Endothelial cell (in vitro differentiated cells): Measurements from ENCODE around the gene HSPA4. TPM values are rescaled to one million over a fixed set of nuclear protein-coding genes. Genes with fewer than 3 reads are reported as not detected.
"Not testable (repeated sequence)": the region's sequence is repeated elsewhere in the genome, so short reads cannot be mapped to it uniquely, and the experiment has no call there.

Experiments
- DNase-seq: peaks from one replicate; pipeline ENCODE4 v3.0.0; 2021; ENCODE audit warnings: low spot score
- H3K27ac Mint-ChIP-seq: one replicate; pipeline ENCODE4 v1.8.0; 2021; ENCODE audit warnings: mixed read lengths, inconsistent platforms; ENCODE audit not compliant: unreplicated experiment
- H3K27me3 Mint-ChIP-seq: one replicate; pipeline ENCODE4 v1.8.0; 2021; ENCODE audit warnings: mild to moderate bottlenecking, moderate library complexity, mixed read lengths, inconsistent platforms; ENCODE audit not compliant: unreplicated experiment
- H3K36me3 Mint-ChIP-seq: one replicate; pipeline ENCODE4 v1.8.0; 2021; ENCODE audit warnings: mild to moderate bottlenecking, low read depth, mixed read lengths, inconsistent platforms; ENCODE audit not compliant: unreplicated experiment
- H3K4me1 Mint-ChIP-seq: one replicate; pipeline ENCODE4 v1.8.0; 2021; ENCODE audit warnings: mild to moderate bottlenecking, mixed read lengths, inconsistent platforms; ENCODE audit not compliant: unreplicated experiment
- H3K4me3 Mint-ChIP-seq: one replicate; pipeline ENCODE4 v1.8.0; 2021; ENCODE audit warnings: mild to moderate bottlenecking, mixed read lengths, inconsistent platforms; ENCODE audit not compliant: unreplicated experiment
- H3K9me3 Mint-ChIP-seq: one replicate; pipeline ENCODE4 v1.8.0; 2021; ENCODE audit warnings: mixed read lengths, inconsistent platforms; ENCODE audit not compliant: unreplicated experiment
- total RNA-seq: library from RNA; stranded (reverse); fragmentation: NEBNext Ultra II Directional; extraction: Animal tissue kit (Norgen Biotek cat#: 25700); gene quantifications from one replicate; pipeline ENCODE4 v1.2.1, GENCODE V29; 2021; ENCODE audit not compliant: unreplicated experiment
- TF ChIP-seq, protein P1 (sequence below): fragments of 200-600 bp; sonication (generic); IDR thresholded peaks from one replicate; pipeline ENCODE4 v1.5.0; 2021; ENCODE audit warnings: antibody characterized with exemption; ENCODE audit not compliant: unreplicated experiment

The HSPA4 gene
- total RNA-seq, 1 donor from 2014 or later = 162 TPM

DNA sequence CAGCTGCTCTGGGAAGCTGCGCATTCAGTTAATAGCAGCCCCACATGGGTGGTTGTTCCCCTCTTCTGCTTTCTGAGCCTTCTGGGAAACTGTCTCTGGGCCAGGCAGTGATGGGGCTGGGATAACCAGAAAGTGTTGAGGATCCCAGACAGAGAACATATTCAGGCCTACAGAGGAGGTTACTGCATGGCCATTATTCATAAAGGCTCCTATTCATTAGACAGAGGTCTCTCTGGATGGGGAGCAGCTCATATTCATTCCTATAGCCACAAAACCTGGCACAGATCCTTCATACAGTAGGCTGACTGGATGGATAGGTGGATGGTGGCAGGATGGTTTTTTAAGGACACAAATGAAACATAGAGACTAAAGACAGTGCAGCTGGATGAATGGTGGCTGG lies 76.3 kb downstream of the HSPA4 start:
- TF ChIP-seq, protein P1, sequence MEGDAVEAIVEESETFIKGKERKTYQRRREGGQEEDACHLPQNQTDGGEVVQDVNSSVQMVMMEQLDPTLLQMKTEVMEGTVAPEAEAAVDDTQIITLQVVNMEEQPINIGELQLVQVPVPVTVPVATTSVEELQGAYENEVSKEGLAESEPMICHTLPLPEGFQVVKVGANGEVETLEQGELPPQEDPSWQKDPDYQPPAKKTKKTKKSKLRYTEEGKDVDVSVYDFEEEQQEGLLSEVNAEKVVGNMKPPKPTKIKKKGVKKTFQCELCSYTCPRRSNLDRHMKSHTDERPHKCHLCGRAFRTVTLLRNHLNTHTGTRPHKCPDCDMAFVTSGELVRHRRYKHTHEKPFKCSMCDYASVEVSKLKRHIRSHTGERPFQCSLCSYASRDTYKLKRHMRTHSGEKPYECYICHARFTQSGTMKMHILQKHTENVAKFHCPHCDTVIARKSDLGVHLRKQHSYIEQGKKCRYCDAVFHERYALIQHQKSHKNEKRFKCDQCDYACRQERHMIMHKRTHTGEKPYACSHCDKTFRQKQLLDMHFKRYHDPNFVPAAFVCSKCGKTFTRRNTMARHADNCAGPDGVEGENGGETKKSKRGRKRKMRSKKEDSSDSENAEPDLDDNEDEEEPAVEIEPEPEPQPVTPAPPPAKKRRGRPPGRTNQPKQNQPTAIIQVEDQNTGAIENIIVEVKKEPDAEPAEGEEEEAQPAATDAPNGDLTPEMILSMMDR = no peak
- H3K27ac Mint-ChIP-seq = no peak overlapping the region
- DNase-seq = no peak
- peaks cover 5% of the 10 kb centered on the region for H3K27me3 Mint-ChIP-seq
- H3K4me1 Mint-ChIP-seq = peaks cover 5% of the 10 kb centered on the region
- no peaks in the 10 kb centered on the region for H3K36me3 Mint-ChIP-seq
- H3K9me3 Mint-ChIP-seq = no peaks in the 10 kb centered on the region
- H3K4me3 Mint-ChIP-seq = no peak overlapping the region

DNA sequence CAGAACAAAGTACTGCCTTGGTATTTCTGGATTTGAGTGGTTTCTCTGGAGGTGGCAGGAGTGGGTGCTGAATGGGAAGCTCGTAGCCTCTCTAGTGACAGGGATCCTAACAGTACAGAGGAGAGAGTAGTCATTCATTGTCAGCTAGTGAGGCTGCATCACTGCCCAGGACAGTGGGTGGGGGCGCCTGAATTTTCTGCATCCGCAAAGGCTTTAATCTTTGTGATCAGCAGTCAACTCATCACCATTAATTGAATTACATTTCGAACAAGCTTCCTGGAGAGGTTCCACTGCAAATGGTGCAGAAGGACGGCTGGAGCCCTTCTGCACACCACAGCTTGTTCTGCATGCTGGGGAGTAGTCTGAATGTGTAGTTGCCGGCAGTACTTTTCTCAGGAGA lies 77.5 kb downstream of the HSPA4 start:
- H3K4me1 Mint-ChIP-seq = peaks cover 5% of the 10 kb centered on the region
- H3K4me3 Mint-ChIP-seq = no peak overlapping the region
- no peaks in the 10 kb centered on the region for H3K36me3 Mint-ChIP-seq
- H3K27ac Mint-ChIP-seq = no peak overlapping the region
- no peak for DNase-seq
- TF ChIP-seq, protein P1 = no peak
- no peaks in the 10 kb centered on the region for H3K9me3 Mint-ChIP-seq
- peaks cover 3% of the 10 kb centered on the region for H3K27me3 Mint-ChIP-seq

DNA sequence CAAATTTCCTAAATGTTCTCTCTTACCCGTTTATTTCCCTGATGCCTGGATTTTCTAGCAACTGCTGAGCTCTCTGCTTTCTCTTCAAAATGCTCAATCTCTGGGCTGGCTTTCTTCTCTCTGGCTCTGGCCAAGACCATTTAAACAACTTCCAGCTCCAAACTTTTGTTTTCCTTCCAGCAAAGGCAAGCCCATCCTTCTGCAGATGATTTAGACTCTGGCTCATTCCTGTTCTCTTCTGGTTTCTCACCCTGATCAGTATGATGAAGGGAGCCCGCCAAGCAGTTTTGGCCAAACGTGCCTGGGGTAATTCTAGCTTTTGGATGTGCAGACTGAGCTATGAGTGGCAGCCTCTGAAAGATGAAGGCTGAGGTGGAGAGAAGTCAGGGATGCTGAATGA lies 78.1 kb downstream of the HSPA4 start:
- no peak overlapping the region for H3K27ac Mint-ChIP-seq
- peaks cover 5% of the 10 kb centered on the region for H3K4me1 Mint-ChIP-seq
- no peak for DNase-seq
- H3K27me3 Mint-ChIP-seq = peaks cover 3% of the 10 kb centered on the region
- H3K4me3 Mint-ChIP-seq = no peak overlapping the region
- no peaks in the 10 kb centered on the region for H3K36me3 Mint-ChIP-seq
- TF ChIP-seq, protein P1 = no peak
- no peaks in the 10 kb centered on the region for H3K9me3 Mint-ChIP-seq

DNA sequence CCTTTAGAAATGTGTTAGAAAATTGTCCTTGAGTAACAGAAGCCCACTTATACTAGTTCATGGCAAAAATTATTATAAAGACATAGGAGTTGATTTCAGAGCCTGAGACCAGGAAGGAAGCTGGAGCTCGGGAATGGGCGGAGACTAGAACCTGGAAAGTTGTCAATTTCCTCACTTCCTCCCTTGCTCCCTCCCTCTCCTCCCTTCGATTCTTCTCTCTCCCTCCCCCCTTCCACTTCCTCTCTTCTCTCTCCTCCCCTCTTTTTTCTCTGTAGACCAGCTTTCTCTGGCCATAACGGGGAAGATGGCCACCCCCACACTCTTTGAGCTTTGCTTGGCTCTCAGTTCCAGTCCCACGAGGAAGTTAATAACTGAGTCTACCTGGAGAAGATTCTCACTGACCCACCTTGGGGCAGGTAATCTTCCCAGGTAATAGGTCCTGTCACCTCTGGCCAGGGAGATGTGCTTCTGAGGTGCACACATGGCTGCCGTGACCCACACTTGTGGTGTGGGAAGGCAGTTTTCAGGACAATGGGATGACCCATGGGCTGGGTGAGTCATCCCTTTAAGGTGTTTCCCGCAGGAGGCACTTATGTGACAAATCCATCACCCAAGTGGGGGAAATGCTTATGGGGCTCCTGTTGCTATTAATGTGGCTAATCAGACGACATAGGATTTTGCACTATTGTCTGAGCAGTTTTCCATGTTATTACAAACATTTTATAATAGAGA lies 78.7 kb downstream of the HSPA4 start:
- no peaks in the 10 kb centered on the region for H3K9me3 Mint-ChIP-seq
- H3K4me3 Mint-ChIP-seq = no peak overlapping the region
- H3K27me3 Mint-ChIP-seq = peaks cover 3% of the 10 kb centered on the region
- TF ChIP-seq, protein P1 = no peak
- H3K27ac Mint-ChIP-seq = no peak overlapping the region
- no peaks in the 10 kb centered on the region for H3K36me3 Mint-ChIP-seq
- H3K4me1 Mint-ChIP-seq = peaks cover 5% of the 10 kb centered on the region
- DNase-seq = no peak

DNA sequence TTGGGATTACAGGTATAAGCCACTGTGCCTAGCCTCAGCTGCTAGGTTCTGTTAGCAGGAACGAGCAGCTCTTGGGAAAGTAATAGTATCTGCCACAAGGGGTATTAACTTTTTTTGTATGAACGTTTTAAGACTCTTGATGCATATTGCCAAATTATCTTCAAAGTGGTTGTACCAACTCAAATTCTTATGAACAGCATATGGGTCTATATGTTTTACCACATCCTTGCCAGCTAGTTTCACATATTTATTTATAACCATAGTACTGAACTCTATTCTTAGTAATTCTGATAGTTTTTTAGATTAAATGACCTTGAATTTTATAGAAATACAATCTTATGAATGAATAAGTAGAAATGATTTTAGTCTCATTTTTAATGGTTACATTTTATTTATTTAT lies 80.9 kb downstream of the HSPA4 start:
- Mint-ChIP-seq H3K27me3 (peaks cover 3% of the 10 kb centered on the region), H3K4me1 (peaks cover 5% of the 10 kb centered on the region), H3K9me3 (no peaks in the 10 kb centered on the region), H3K36me3 (no peaks in the 10 kb centered on the region), H3K4me3 (no peak overlapping the region), H3K27ac (no peak overlapping the region)
- no peak for DNase-seq
- TF ChIP-seq, protein P1 = no peak

DNA sequence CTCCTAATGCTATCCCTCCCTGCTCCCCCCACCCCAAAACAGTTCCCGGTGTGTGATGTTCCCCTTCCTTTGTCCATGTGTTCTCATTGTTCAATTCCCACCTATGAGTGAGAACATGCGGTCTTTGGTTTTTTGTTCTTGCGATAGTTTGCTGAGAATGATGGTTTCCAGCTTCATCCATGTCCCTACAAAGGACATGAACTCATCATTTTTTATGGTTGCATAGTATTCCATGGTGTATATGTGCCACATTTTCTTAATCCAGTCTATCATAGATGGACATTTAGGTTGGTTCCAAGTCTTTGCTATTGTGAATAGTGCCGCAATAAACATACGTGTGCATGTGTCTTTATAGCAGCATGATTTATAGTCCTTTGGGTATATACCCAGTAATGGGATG lies 81.4 kb downstream of the HSPA4 start:
- H3K27me3 Mint-ChIP-seq, H3K4me3 Mint-ChIP-seq, DNase-seq, H3K36me3 Mint-ChIP-seq, H3K9me3 Mint-ChIP-seq, H3K27ac Mint-ChIP-seq, H3K4me1 Mint-ChIP-seq: not testable (repeated sequence)

DNA sequence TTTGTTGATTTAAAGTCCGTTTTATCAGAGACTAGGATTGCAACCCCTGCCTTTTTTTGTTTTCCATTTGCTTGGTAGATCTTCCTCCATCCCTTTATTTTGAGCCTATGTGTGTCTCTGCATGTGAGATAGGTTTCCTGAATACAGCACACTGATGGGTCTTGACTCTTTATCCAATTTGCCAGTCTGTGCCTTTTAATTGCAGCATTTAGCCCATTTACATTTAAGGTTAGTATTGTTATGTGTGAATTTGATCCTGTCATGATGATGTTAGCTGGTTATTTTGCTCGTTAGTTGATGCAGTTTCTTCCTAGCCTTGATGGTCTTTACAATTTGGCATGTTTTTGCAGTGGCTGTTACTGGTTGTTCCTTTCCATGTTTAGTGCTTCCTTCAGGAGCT lies 85.1 kb downstream of the HSPA4 start:
- H3K36me3 Mint-ChIP-seq, H3K9me3 Mint-ChIP-seq, H3K4me1 Mint-ChIP-seq, H3K27ac Mint-ChIP-seq, DNase-seq, H3K27me3 Mint-ChIP-seq, H3K4me3 Mint-ChIP-seq: not testable (repeated sequence)
